HL-60 (cell line): ENCODE results near the gene IRS2.

Experiments used
- DNase-seq, 2 experiments: peaks; one replicate each; pipeline ENCODE4 v3.0.0-alpha.2; 2010 to 2020; ENCODE audit warnings: low read depth in 1 of 2, low spot score in 1 of 2
- H3K27ac ChIP-seq: fragments of 250-450 bp; sonication (Bioruptor Pico); replicated peaks from 2 replicates; pipeline ENCODE4 v1.5.1; 2020; ENCODE audit warnings: mild to moderate bottlenecking, moderate library complexity
- H3K27me3 ChIP-seq: fragments of 250-450 bp; sonication (Bioruptor Pico); 2 replicates; pipeline ENCODE4 v1.5.1; 2021; ENCODE audit warnings: mild to moderate bottlenecking, moderate library complexity; ENCODE audit not compliant: insufficient read depth, poor library complexity, severe bottlenecking
- H3K4me3 ChIP-seq: replicated peaks from 2 replicates; pipeline ENCODE4 v1.5.1; 2011; ENCODE audit warnings: mild to moderate bottlenecking, control low read depth, low read length; ENCODE audit not compliant: insufficient read depth
- CTCF ChIP-seq: IDR thresholded peaks from one replicate; pipeline ENCODE4 v1.5.1; 2011; ENCODE audit warnings: low read length, control low read depth, inconsistent platforms; ENCODE audit not compliant: insufficient read depth
- GABPA ChIP-seq: IDR thresholded peaks from 2 replicates; pipeline ENCODE4 v1.6.1; 2012; ENCODE audit warnings: low read depth
- POLR2AphosphoS5 ChIP-seq: IDR thresholded peaks from 2 replicates; pipeline ENCODE4 v1.6.1; 2012; ENCODE audit warnings: low read depth
- REST ChIP-seq: IDR thresholded peaks from 2 replicates; pipeline ENCODE4 v1.6.1; 2012; ENCODE audit warnings: low read depth; ENCODE audit not compliant: insufficient replicate concordance
- SPI1 ChIP-seq: IDR thresholded peaks from 2 replicates; pipeline ENCODE4 v1.6.1; 2012; ENCODE audit warnings: low read depth, mild to moderate bottlenecking, borderline replicate concordance

IRS2 gene

GRCh38 chr13:109745702-109746101 lies 40.7 kb downstream of the IRS2 start:
- no peaks in the 10 kb centered on the region for H3K27me3 ChIP-seq
- H3K27ac ChIP-seq, result no peak overlapping the region
- no peak for TF ChIP-seq POLR2AphosphoS5
- no peak for TF ChIP-seq SPI1
- DNase-seq, result no peak
- no peak overlapping the region for H3K4me3 ChIP-seq

- TF ChIP-seq SPI1 (no peak), POLR2AphosphoS5 (no peak), CTCF (no peak), REST (no peak), GABPA (no peak)
- Histone ChIP-seq H3K4me3 (no peak overlapping the region), H3K27ac (no peak overlapping the region), H3K27me3 (no peaks in the 10 kb centered on the region)
- no peak for DNase-seq
These were observed 41.3 kb downstream of the IRS2 start for GRCh38 chr13:109745060-109745459.

GRCh38 chr13:109744512-109745051 lies 41.8 kb downstream of the IRS2 start:
- TF ChIP-seq POLR2AphosphoS5, result no peak
- H3K27me3 ChIP-seq, result no peaks in the 10 kb centered on the region
- DNase-seq, result no peak
- H3K4me3 ChIP-seq, result no peak overlapping the region
- no peak overlapping the region for H3K27ac ChIP-seq

- Histone ChIP-seq H3K27me3 (no peaks in the 10 kb centered on the region), H3K4me3 (no peak overlapping the region), H3K27ac (no peak overlapping the region)
- TF ChIP-seq CTCF (no peak), POLR2AphosphoS5 (no peak), GABPA (no peak)
- DNase-seq, result no peak
These were observed 42.5 kb downstream of the IRS2 start for GRCh38 chr13:109743706-109744453.

GRCh38 chr13:109741966-109742365 lies 44.4 kb downstream of the IRS2 start:
- no peak overlapping the region for H3K4me3 ChIP-seq
- no peak for DNase-seq
- no peak overlapping the region for H3K27ac ChIP-seq
- H3K27me3 ChIP-seq, result no peaks in the 10 kb centered on the region
- TF ChIP-seq REST, result no peak
- TF ChIP-seq GABPA, result no peak
- no peak for TF ChIP-seq SPI1
- no peak for TF ChIP-seq CTCF
- no peak for TF ChIP-seq POLR2AphosphoS5
